GM15510 (cell line): Measurements from ENCODE around the gene AKAP13.

Experiments
- POLR2A ChIP-seq: IDR thresholded peaks from 3 replicates; pipeline ENCODE4 v1.6.1; 2011; ENCODE audit warnings: borderline replicate concordance; ENCODE audit not compliant: insufficient read length; ENCODE audit errors: extremely low read depth

The AKAP13 gene

GRCh38 chr15:85673326-85673725 lies 292.9 kb downstream of the AKAP13 start:
- TF ChIP-seq POLR2A: no peak

GRCh38 chr15:85676342-85677098 lies 296.1 kb downstream of the AKAP13 start:
- TF ChIP-seq POLR2A: no peak

GRCh38 chr15:85679231-85679630 lies 298.8 kb downstream of the AKAP13 start:
- no peak for TF ChIP-seq POLR2A

DNA sequence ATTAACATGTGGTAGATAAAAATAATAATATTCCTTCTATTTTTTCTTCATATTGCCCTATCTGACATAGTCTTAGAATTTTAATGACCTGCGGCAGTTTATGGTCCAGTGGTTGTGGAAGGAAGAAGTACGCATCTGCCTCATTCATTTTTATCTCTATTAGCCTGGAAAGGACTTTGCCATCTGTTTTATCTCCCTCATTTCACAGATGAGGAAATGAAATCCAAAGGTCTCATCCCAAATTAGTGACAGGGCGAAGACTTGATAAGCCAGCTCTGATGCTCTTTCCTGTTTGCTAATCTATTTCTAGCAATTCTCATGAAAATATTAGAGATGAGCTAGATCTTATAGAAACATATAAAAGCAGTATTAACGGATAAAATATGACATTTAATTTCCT lies 301.0 kb downstream of the AKAP13 start:
- no peak for TF ChIP-seq POLR2A

DNA sequence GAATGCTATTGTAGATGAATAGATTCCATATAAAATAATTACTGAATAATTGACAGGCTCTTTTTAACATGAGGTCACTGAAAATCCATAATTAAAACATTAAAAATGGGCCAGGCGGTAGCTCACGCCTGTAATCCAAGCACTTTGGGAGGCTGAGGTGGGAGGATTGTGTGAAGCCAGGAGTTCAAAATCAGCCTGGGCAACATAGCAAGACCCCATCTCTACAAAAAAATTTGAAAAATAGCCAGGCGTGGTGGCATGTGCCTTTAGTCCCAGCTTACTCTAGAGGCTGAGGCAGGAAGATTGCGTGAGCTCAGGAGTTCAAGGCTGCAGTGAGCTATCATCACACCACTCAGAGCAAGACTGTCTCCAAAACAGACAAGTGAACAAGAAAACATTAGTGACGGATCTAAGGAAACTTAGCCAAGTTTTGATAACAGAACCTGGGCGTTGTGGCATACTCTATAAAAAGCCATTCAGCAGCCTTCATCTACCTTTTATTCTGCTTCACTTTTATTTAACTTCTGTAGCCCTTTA lies 303.8 kb downstream of the AKAP13 start:
- no peak for TF ChIP-seq POLR2A

- no peak for TF ChIP-seq POLR2A
Measured at GRCh38 chr15:85685356-85685755, 305.0 kb downstream of the AKAP13 start.

DNA sequence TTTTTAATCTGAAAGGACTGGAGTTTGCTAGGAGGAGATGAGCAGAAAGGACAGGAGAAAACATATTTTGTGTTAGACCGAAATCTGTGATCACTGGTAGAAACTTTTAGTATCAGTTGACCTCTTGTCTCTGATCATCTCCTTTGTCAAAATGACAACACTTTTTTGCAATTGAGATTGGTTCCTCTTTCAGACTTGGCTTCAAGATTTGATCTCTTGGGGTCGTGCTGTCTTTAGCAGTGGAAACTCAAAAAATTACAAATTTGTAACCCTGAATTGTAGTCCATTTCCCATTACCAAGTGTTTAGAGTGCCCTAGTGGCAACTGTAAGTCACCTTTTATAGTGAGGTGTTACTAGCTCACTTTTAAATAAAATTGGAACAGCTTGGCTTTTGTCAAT lies 306.9 kb downstream of the AKAP13 start:
- TF ChIP-seq POLR2A: no peak

GRCh38 chr15:85688711-85689110 lies 308.3 kb downstream of the AKAP13 start:
- no peak for TF ChIP-seq POLR2A

DNA sequence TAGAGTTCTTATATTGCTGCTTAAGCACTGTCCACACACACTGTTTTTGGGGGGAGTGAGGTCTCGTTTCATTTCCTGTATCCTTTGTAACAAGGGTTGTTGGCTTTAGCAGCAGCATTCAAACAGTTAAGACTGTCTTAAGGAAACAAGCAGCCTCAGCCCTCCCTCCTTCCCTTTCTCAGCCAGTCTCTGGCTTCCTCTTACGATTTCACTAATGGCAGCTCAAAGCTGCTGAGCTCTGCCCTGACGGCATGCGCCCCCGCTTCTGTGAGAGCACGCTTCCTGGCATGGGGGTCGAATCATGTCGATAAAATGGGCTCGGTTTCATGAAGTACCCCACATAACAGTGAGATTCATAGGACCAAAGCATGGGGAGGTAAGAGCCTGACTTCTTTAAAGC lies 309.3 kb downstream of the AKAP13 start:
- peak; percentile 72 for TF ChIP-seq POLR2A

DNA sequence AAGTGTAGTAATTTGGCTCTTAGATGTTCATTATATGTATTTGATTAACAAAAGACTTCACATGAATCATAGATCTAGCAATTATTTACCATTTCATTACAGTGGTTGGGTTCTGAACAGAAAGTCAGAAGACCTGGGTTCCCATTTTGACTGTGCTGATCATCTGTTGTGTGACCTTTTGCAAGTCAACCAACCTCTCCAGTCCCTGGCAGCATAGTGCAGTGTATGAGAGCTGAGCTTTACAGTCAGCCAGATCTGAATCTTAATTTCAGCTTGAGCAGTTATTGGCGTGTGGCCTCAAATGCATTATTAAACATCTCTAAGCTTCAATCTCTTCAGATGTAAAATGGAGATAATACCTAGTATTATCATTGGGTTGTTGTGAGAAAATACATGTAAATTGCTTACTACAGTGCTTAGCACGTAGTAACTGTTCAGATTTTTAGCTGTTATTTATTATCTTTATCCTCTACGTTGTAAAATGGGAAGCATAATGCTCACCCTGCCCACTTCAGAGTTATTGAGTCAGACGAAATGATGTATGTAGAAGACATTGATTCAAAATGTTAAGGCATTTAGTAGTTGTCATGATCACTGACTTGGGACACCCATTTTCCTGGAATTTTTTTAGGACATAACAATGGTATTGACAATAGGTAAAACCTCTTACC lies 310.3 kb downstream of the AKAP13 start:
- TF ChIP-seq POLR2A: peak; percentile 33

- TF ChIP-seq POLR2A: peak; percentile 35
Measured at GRCh38 chr15:85691350-85692240, 311.2 kb downstream of the AKAP13 start.

- no peak for TF ChIP-seq POLR2A
Measured at GRCh38 chr15:85692321-85692720, 311.9 kb downstream of the AKAP13 start.

DNA sequence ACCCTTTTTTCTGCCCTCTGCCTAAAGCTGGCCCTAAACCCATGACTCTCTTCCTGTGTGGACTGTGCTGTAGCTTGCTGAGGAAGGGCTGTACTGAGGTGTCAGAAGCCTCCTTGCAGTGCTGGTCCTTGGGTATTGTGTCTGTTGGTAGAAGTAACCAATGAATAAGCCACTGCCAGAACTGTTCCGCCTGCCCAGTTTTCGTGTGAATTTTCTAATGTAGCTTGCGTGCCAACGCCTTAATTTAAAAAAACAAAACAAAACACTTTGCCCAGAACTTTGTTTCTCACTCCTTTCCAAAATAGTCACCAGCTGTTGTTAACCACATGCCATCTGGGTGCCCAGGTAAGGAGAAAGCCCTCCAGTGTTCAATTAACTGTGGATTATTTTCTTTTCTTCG lies 312.5 kb downstream of the AKAP13 start:
- TF ChIP-seq POLR2A: peak; percentile 18

DNA sequence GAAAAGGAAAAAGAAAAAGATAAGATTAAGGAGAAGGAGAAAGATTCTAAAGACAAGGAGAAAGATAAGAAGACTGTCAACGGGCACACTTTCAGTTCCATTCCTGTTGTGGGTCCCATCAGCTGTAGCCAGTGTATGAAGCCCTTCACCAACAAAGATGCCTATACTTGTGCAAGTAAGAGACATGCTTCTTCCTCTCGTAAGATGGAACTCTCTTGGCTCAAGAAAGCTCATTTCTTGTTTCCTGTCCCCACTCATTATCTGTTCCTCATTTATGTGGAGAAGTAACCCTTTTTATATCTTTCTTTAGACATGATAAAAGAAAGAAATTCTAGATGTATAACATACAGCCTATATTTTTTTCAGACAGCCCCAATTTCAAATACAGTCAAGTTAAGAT lies 312.9 kb downstream of the AKAP13 start:
- TF ChIP-seq POLR2A: no peak

DNA sequence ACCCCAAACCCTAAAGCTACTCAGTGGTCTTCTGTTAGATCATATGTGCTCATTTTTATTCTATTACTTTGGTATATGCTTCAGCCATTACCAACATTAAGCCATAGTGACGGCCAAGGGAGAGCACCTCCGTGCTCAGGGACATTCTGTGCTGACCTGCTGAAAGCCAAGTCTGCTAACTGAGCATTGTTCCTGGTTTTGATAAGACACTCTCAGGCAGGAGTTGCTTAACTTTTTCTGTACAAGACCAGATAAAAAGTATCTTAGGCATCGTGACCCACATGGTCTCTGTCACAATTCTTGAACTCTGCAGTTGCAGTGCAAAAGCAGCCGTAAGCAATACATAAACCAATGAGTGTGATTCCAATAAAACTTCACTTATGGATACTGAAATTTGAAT lies 313.7 kb downstream of the AKAP13 start:
- no peak for TF ChIP-seq POLR2A

DNA sequence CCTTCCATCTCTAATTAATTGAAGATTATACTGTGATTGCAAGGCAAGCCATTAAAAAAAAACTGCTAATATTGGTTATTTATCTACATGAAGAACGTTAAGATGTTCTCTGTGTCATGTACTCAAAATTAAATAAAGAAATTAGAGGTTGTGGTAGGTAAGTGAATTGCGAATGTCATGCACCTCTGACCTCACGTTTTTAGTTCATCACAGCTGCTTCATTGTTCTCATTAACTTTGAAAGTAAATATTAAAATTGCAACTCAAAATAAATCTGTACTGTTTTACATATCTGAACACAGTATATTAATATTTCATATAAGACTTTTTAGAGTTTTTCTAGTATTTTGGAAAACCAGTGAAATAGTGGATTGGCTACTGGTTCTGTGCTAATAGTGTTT lies 320.4 kb downstream of the AKAP13 start:
- TF ChIP-seq POLR2A: no peak
